Measurements from ENCODE around the gene ARID1B. TPM values are rescaled to one million over a fixed set of nuclear protein-coding genes. Genes with fewer than 3 reads are reported as not detected.

ARID1B gene
- total and polyA plus RNA-seq, 2 of the 13 experiments (the other 11 are each of a cell fraction or from before 2014, with no cell fraction given), result 20.1 to 32.6 TPM

DNA sequence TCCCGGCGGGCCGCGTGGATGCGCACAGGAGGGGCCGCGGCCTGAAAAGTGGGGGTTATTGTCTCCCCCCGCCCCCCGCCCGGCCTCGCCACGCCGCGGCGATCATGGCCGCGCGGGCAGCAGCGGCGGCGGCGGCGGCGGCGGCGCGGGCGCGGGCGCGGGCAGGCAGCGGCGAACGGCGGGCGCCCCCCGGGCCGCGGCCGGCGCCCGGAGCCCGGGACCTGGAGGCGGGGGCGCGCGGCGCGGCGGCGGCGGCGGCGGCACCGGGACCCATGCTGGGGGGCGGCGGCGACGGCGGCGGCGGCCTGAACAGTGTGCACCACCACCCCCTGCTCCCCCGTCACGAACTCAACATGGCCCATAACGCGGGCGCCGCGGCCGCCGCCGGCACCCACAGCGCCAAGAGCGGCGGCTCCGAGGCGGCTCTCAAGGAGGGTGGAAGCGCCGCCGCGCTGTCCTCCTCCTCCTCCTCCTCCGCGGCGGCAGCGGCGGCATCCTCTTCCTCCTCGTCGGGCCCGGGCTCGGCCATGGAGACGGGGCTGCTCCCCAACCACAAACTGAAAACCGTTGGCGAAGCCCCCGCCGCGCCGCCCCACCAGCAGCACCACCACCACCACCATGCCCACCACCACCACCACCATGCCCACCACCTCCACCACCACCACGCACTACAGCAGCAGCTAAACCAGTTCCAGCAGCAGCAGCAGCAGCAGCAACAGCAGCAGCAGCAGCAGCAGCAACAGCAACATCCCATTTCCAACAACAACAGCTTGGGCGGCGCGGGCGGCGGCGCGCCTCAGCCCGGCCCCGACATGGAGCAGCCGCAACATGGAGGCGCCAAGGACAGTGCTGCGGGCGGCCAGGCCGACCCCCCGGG lies 637 bp downstream of the ARID1B start (continued):
- TF ChIP-seq NRL (CRISPR knock-in tag; IDR thresholded peaks at IDR 0.05; ENCODE audit: borderline replicate concordance) (peak; percentile 39; the same call in 1 of the 2 replicates), CCAR2 (optimal IDR thresholded peaks at IDR 0.05; ENCODE audit: low read depth, low read length) (no peak), BCL3 (CRISPR knock-in tag; IDR thresholded peaks at IDR 0.05) (no peak), NAIF1 (CRISPR knock-in tag; IDR thresholded peaks at IDR 0.05; ENCODE audit: borderline replicate concordance) (no peak), YY1 (IDR thresholded peaks at IDR 0.05; ENCODE audit: insufficient read depth, insufficient replicate concordance, low read depth, low read length) (peak; percentile 79), E2F2 (CRISPR knock-in tag; IDR thresholded peaks at IDR 0.05; ENCODE audit: borderline replicate concordance) (no peak), ZNF34 (CRISPR knock-in tag; IDR thresholded peaks at IDR 0.05; ENCODE audit: borderline replicate concordance) (0 out of 2 replicates have a peak, but pooled peaks have one; percentile 44), ZNF660 (CRISPR knock-in tag; IDR thresholded peaks at IDR 0.05; ENCODE audit: borderline replicate concordance, low read depth) (no peak), ZNF17 (CRISPR knock-in tag; IDR thresholded peaks at IDR 0.05) (no peak), ZFY (CRISPR knock-in tag; IDR thresholded peaks at IDR 0.05) (peak; percentile 84), ZFP37 (CRISPR knock-in tag; IDR thresholded peaks at IDR 0.05; ENCODE audit: borderline replicate concordance) (no peak), NCOA2 (CRISPR knock-in tag; IDR thresholded peaks at IDR 0.05) (no peak), NFATC3 (CRISPR knock-in tag; IDR thresholded peaks at IDR 0.05) (no peak), NR1H2 (CRISPR knock-in tag; IDR thresholded peaks at IDR 0.05; ENCODE audit: borderline replicate concordance, low read depth) (no peak)
- TF ChIP-seq, protein P1, sequence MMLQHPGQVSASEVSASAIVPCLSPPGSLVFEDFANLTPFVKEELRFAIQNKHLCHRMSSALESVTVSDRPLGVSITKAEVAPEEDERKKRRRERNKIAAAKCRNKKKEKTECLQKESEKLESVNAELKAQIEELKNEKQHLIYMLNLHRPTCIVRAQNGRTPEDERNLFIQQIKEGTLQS (CRISPR knock-in tag; IDR thresholded peaks at IDR 0.05), result peak; percentile 8; the same call in 1 of the 2 replicates
- TF ChIP-seq, protein P2, sequence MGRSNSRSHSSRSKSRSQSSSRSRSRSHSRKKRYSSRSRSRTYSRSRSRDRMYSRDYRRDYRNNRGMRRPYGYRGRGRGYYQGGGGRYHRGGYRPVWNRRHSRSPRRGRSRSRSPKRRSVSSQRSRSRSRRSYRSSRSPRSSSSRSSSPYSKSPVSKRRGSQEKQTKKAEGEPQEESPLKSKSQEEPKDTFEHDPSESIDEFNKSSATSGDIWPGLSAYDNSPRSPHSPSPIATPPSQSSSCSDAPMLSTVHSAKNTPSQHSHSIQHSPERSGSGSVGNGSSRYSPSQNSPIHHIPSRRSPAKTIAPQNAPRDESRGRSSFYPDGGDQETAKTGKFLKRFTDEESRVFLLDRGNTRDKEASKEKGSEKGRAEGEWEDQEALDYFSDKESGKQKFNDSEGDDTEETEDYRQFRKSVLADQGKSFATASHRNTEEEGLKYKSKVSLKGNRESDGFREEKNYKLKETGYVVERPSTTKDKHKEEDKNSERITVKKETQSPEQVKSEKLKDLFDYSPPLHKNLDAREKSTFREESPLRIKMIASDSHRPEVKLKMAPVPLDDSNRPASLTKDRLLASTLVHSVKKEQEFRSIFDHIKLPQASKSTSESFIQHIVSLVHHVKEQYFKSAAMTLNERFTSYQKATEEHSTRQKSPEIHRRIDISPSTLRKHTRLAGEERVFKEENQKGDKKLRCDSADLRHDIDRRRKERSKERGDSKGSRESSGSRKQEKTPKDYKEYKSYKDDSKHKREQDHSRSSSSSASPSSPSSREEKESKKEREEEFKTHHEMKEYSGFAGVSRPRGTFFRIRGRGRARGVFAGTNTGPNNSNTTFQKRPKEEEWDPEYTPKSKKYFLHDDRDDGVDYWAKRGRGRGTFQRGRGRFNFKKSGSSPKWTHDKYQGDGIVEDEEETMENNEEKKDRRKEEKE (IDR thresholded peaks at IDR 0.05), result no peak
- TF ChIP-seq, protein P3, sequence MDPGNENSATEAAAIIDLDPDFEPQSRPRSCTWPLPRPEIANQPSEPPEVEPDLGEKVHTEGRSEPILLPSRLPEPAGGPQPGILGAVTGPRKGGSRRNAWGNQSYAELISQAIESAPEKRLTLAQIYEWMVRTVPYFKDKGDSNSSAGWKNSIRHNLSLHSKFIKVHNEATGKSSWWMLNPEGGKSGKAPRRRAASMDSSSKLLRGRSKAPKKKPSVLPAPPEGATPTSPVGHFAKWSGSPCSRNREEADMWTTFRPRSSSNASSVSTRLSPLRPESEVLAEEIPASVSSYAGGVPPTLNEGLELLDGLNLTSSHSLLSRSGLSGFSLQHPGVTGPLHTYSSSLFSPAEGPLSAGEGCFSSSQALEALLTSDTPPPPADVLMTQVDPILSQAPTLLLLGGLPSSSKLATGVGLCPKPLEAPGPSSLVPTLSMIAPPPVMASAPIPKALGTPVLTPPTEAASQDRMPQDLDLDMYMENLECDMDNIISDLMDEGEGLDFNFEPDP (CRISPR knock-in tag; conservative IDR thresholded peaks at IDR 0.05), result peak; percentile 96
- TF ChIP-seq, protein P4, sequence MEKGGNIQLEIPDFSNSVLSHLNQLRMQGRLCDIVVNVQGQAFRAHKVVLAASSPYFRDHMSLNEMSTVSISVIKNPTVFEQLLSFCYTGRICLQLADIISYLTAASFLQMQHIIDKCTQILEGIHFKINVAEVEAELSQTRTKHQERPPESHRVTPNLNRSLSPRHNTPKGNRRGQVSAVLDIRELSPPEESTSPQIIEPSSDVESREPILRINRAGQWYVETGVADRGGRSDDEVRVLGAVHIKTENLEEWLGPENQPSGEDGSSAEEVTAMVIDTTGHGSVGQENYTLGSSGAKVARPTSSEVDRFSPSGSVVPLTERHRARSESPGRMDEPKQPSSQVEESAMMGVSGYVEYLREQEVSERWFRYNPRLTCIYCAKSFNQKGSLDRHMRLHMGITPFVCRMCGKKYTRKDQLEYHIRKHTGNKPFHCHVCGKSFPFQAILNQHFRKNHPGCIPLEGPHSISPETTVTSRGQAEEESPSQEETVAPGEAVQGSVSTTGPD (CRISPR knock-in tag; IDR thresholded peaks at IDR 0.05), result no peak
